Peyer's patch (tissue), 4 donors: ENCODE data around the gene POLDIP2. TPM values are rescaled to one million over a fixed set of nuclear protein-coding genes. Genes with fewer than 3 reads are reported as not detected.

Experiments
- DNase-seq, 3 donors: peaks; one replicate each; pipeline ENCODE4 v3.0.0-alpha.2; 2017 to 2019
- H3K27ac ChIP-seq, 4 donors: fragments of 200-600 bp; sonication (generic); one replicate each; pipeline ENCODE4 v1.5.1; 2016 to 2019
- H3K27me3 ChIP-seq, 2 donors: fragments of 200-600 bp; sonication (generic); one replicate each; pipeline ENCODE4 v1.5.1; 2019
- H3K36me3 ChIP-seq, 3 donors: fragments of 200-600 bp; sonication (generic); one replicate each; pipeline ENCODE4 v1.5.1; 2016 to 2019
- H3K4me1 ChIP-seq, 4 donors: fragments of 200-600 bp; sonication (generic); one replicate each; pipeline ENCODE4 v1.5.1; 2016 to 2019
- H3K4me3 ChIP-seq, 4 donors: fragments of 200-600 bp; sonication (generic); 1 replicate in 3 of 4; 2 replicates in 1 of 4; pipeline ENCODE4 v1.5.1; 2016 to 2019; ENCODE audit warnings: mild to moderate bottlenecking in 1 of 4
- H3K9me3 ChIP-seq, 4 donors: fragments of 200-600 bp; sonication (generic); one replicate each; pipeline ENCODE4 v1.5.1; 2016 to 2019; ENCODE audit warnings: mild to moderate bottlenecking in 1 of 4
- CTCF ChIP-seq, 6 experiments: fragments of 450-650 bp in 4 of 6; fragments of 200-600 bp in 2 of 6; sonication (generic) in 1 of 6; IDR thresholded peaks; one replicate each; pipeline ENCODE4 v1.5.1; 2017 to 2019; ENCODE audit warnings: antibody characterized with exemption in 6 of 6, mild to moderate bottlenecking in 3 of 6, moderate library complexity in 1 of 6
- POLR2A ChIP-seq, 2 donors: fragments of 450-650 bp; IDR thresholded peaks; one replicate each; pipeline ENCODE4 v1.5.1; 2017; ENCODE audit warnings: antibody characterized with exemption in 2 of 2, mild to moderate bottlenecking in 2 of 2, moderate library complexity in 2 of 2
- total RNA-seq, 4 donors: library from RNA; depleted of rRNA; stranded (reverse); fragments of >200 nt; gene quantifications; one replicate each; pipeline ENCODE4 v1.1.0, GENCODE V29; 2016

Gene POLDIP2
- total RNA-seq, 4 donors from 2014 or later: 49.5 to 87.2 (median 79.0) TPM

DNA sequence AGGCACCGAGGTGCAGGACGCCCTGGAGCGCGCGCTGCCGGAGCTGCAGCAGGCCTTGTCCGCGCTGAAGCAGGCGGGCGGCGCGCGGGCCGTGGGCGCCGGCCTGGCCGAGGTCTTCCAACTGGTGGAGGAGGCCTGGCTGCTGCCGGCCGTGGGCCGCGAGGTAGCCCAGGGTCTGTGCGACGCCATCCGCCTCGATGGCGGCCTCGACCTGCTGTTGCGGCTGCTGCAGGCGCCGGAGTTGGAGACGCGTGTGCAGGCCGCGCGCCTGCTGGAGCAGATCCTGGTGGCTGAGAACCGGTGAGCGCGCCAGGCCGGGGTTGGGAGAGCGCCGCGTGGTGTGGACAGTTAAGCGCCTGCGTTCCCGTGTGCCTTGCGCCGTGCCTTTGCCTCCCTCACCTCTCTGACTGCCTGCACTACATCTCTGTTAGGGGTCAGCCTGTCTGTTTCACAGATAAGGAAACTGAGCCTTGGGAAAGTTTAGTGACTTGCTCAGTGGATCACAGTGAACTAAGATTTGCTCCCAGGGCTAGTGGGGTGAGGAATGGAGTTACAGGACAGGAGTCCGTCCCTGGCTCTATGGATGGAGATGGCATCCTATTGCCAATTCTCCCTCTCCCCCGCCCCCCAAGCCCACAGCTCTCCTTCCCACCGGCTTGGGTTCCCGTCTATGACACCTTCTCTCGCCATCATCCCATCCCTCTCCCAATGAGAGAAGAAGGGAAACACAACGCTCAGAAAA lies 15.0 kb upstream of the POLDIP2 start:
- Histone ChIP-seq H3K27ac (peak overlapping the region; percentile 25 to 78 (median 68)), H3K9me3 (no peaks in the 10 kb centered on the region), H3K36me3 (no peaks in the 10 kb centered on the region), H3K27me3 (no peaks in the 10 kb centered on the region), H3K4me3 (peak overlapping the region; percentile 50 to 64 (median 58)), H3K4me1 (peaks cover 0 to 33% (median 3%) of the 10 kb centered on the region in 4 donors)
- peak in 2 of 3 donors; percentile 22 to 50 for DNase-seq
- no peak for TF ChIP-seq CTCF (IDR thresholded peaks at IDR 0.05)
- TF ChIP-seq POLR2A (IDR thresholded peaks at IDR 0.05): no peak

GRCh38 chr17:28371245-28372202 lies 14.2 kb upstream of the POLDIP2 start, which contains the start of gene SARM1:
Gene SARM1, plus strand, starts transcription at chr17:28371694. Its CDS starts 339 bp downstream, at chr17:28372033.
- peak; percentile 73 to 93 (median 91) for DNase-seq
- no peaks in the 10 kb centered on the region for H3K36me3 ChIP-seq
- TF ChIP-seq CTCF (IDR thresholded peaks at IDR 0.05) (no peak), POLR2A (IDR thresholded peaks at IDR 0.05) (no peak)
- no peaks in the 10 kb centered on the region for H3K9me3 ChIP-seq
- peak within 1 kb of the TSS; percentile 25 to 78 (median 68) for H3K27ac ChIP-seq
- no peaks in the 10 kb centered on the region for H3K27me3 ChIP-seq
- H3K4me3 ChIP-seq: peak within 1 kb of the TSS; percentile 50 to 64 (median 58)
- H3K4me1 ChIP-seq: peaks cover 0 to 33% (median 3%) of the 10 kb centered on the region in 4 donors

- no peaks in the 10 kb centered on the region for H3K9me3 ChIP-seq
- no peak for DNase-seq
- peaks cover 0 to 33% (median 3%) of the 10 kb centered on the region in 4 donors for H3K4me1 ChIP-seq
- H3K27ac ChIP-seq: peak overlapping the region; percentile 1 to 78 (median 68)
- H3K4me3 ChIP-seq: peak overlapping the region in 1 of 4 donors; percentile 53
- no peaks in the 10 kb centered on the region for H3K36me3 ChIP-seq
- H3K27me3 ChIP-seq: no peaks in the 10 kb centered on the region
- TF ChIP-seq CTCF (IDR thresholded peaks at IDR 0.05) (no peak), POLR2A (IDR thresholded peaks at IDR 0.05) (no peak)
Measured at GRCh38 chr17:28370744-28371103, 13.4 kb upstream of the POLDIP2 start.

DNA sequence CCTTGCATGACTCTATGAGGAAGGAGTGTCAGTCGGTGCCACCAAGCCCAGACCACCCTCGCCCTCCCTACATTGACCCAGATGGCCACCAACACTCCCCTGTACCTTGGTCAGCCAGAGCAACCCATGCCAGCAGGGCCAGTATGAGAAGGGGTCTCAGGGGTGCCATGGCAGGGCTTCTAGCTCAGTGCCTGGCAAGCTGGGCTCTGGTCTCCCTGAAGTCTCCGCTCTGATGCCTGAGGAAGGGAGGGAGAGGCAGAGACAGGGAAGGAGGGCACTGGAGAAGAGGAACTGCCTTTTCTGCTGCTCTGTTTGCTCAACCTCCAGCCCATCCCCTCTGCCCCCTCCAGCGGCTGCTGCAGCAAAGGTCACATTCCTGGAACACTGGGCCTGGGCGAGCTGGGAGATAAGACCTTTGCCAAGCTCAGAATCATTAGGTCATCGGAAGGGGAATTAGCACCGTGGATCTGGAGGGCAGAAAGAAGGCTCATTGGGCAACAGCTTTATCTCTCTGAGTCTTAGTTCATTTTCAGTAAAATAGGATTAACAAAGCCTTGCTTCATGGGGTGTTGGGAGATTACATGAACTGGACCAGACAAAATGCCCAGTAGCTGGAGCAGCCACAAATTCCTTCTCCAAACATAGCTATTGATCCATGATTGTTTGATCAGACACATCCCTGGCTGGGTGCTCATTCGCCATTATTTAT lies 12.9 kb upstream of the POLDIP2 start, which contains the start of gene VTN:
TSS of gene VTN (minus strand) at position 273 of the 709 bp plus-strand sequence. CDS start at position 169, 104 bp downstream.
- peak within 1 kb of the TSS; percentile 50 to 64 (median 58) for H3K4me3 ChIP-seq
- peaks cover 0 to 33% (median 3%) of the 10 kb centered on the region in 4 donors for H3K4me1 ChIP-seq
- peak within 1 kb of the TSS; percentile 1 to 78 (median 68) for H3K27ac ChIP-seq
- no peaks in the 10 kb centered on the region for H3K36me3 ChIP-seq
- no peaks in the 10 kb centered on the region for H3K9me3 ChIP-seq
- TF ChIP-seq POLR2A (IDR thresholded peaks at IDR 0.05) (no peak), CTCF (IDR thresholded peaks at IDR 0.05) (no peak)
- DNase-seq: no peak
- no peaks in the 10 kb centered on the region for H3K27me3 ChIP-seq

DNA sequence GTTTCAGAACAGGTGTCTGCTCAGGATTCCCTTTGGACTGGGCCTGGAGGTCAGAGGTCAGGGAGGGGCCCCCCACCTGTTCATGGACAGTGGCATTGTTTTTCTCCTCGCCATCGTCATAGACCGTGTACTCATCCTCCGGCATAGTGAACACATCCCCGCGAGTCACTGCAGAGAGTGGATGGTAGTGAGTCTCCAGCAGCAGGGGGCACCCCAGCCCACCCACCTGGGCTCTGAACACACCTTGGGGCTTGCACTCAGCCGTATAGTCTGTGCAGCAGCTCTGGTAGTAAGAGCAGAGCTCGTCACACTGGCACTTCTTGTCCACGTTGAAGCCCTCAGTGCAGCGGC lies 12.3 kb upstream of the POLDIP2 start:
- TF ChIP-seq POLR2A (IDR thresholded peaks at IDR 0.05) (no peak), CTCF (IDR thresholded peaks at IDR 0.05) (no peak)
- no peak overlapping the region for H3K27ac ChIP-seq
- H3K4me3 ChIP-seq: peak overlapping the region in 1 of 4 donors; percentile 26
- H3K4me1 ChIP-seq: peaks cover 0 to 33% (median 3%) of the 10 kb centered on the region in 4 donors
- DNase-seq: peak in 1 of 3 donors; percentile 45
- no peaks in the 10 kb centered on the region for H3K36me3 ChIP-seq
- H3K27me3 ChIP-seq: no peaks in the 10 kb centered on the region
- no peaks in the 10 kb centered on the region for H3K9me3 ChIP-seq
